Stimulated activated CD4-positive, alpha-beta T cell treated with anti-CD3 and anti-CD28 coated beads, Interleukin-4, amount 100 ng/mL, for 1 hour (primary cell): ENCODE data around the gene TCEA2.
"Not testable (repeated sequence)": the region's sequence is repeated elsewhere in the genome, so short reads cannot be mapped to it uniquely, and the experiment has no call there.

Experiments used
- DNase-seq: peaks from one replicate; pipeline ENCODE4 v3.0.0-alpha.2; 2020

The TCEA2 gene

GRCh38 chr20:64080013-64080812 lies 17.2 kb downstream of the TCEA2 start, which contains the start of gene OPRL1:
TSS of gene OPRL1 (plus strand) at chr20:64080082. CDS start at chr20:64092721, 12,639 bp downstream.
- no peak for DNase-seq

- no peak for DNase-seq
Observed at GRCh38 chr20:64080813-64081623, 18.0 kb downstream of the TCEA2 start.

- DNase-seq = no peak
Observed at GRCh38 chr20:64081624-64081964, 18.6 kb downstream of the TCEA2 start.

GRCh38 chr20:64082126-64082731 lies 19.2 kb downstream of the TCEA2 start:
- DNase-seq = no peak

GRCh38 chr20:64082820-64083377 lies 19.9 kb downstream of the TCEA2 start:
- DNase-seq = no peak

GRCh38 chr20:64083378-64083803 lies 20.4 kb downstream of the TCEA2 start:
- DNase-seq = peak; percentile 74

- DNase-seq = no peak
Observed at GRCh38 chr20:64083804-64084684, 21.0 kb downstream of the TCEA2 start, which contains the start of gene LKAAEAR1. TSS of gene LKAAEAR1 (minus strand) at chr20:64084398. CDS start at chr20:64084219, 179 bp downstream.

GRCh38 chr20:64084685-64085152 lies 21.7 kb downstream of the TCEA2 start:
- DNase-seq = no peak

- DNase-seq = no peak
Observed at GRCh38 chr20:64086801-64087200, 23.8 kb downstream of the TCEA2 start.

GRCh38 chr20:64087226-64087825 lies 24.3 kb downstream of the TCEA2 start:
- not testable (repeated sequence) for DNase-seq

- DNase-seq = not testable (repeated sequence)
Observed at GRCh38 chr20:64088586-64088985, 25.6 kb downstream of the TCEA2 start.

- DNase-seq = no peak
Observed at GRCh38 chr20:64090165-64090564, 27.2 kb downstream of the TCEA2 start.

GRCh38 chr20:64091340-64091739 lies 28.3 kb downstream of the TCEA2 start:
- DNase-seq = no peak

- DNase-seq = no peak
Observed at GRCh38 chr20:64091770-64092169, 28.8 kb downstream of the TCEA2 start.

- DNase-seq = no peak
Observed at GRCh38 chr20:64092258-64093012, 29.4 kb downstream of the TCEA2 start.

GRCh38 chr20:64093013-64093503 lies 30.1 kb downstream of the TCEA2 start:
- DNase-seq = no peak

GRCh38 chr20:64095455-64095854 lies 32.5 kb downstream of the TCEA2 start:
- DNase-seq = no peak

GRCh38 chr20:64095927-64096326 lies 32.9 kb downstream of the TCEA2 start:
- no peak for DNase-seq

- DNase-seq = no peak
Observed at GRCh38 chr20:64096535-64096934, 33.5 kb downstream of the TCEA2 start.

GRCh38 chr20:64098471-64099013 lies 35.5 kb downstream of the TCEA2 start:
- no peak for DNase-seq
